Right lobe of liver (tissue), 4 donors: ENCODE results near the gene ZKSCAN2.

Experiments
- CTCF ChIP-seq, 4 donors: fragments of 200-600 bp in 3 of 4; fragments of 450-650 bp in 1 of 4; IDR thresholded peaks; one replicate each; pipeline versions ENCODE4 v1.5.1 to v1.8.0; 2016 to 2022; ENCODE audit warnings: antibody characterized with exemption in 4 of 4, mild to moderate bottlenecking in 2 of 4
- POLR2A ChIP-seq: fragments of 450-650 bp; IDR thresholded peaks from one replicate; pipeline ENCODE4 v1.6.1; 2017; ENCODE audit warnings: antibody characterized with exemption, mild to moderate bottlenecking
- donor health status: DM: no; HTN: no; CAD: no.
- donor health status: DM: no; HTN: no; CAD: no.
- donor health status: DM: no; HTN: yes; CAD: no.

GRCh38 chr16:25250467-25250866 lies 7.2 kb downstream of the ZKSCAN2 start:
- TF ChIP-seq CTCF (IDR thresholded peaks at IDR 0.05), result no peak
- TF ChIP-seq POLR2A, result no peak
